ENCODE results near the gene NAXD.
"Not testable (repeated sequence)": the region's sequence is repeated elsewhere in the genome, so short reads cannot be mapped to it uniquely, and the experiment has no call there.

NAXD gene

DNA sequence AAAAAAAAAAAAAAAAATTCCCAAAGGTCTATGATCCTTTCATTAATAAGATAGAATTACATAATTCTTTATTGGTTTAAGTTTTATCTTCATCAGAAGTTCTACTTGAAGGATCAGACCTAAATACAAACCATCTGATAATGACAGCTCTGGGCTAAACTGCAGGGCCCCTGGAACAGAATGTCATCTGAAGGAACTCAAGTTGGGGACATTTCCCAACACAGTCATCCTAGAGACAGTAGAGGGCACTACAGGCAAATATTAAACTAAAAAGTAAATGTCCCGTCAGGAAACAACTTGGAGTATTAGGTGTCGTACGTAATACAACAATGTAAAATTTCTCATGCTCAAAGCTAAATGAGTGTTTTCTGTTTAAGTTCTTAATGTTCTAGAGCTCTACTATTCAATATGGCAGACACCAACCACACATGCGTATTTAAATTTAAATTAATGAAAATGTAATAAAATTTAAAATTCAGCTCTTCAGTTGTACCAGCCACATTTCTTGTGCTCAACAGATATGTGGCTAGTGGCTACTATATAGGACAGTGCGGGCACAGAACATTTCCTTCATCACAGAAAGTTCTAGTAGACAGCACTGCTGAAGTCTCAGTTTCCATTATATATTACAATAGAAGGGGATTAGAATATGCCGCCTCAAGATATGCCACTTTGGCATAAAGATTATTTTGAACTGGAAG is 21.8 kb upstream of the NAXD start:
- DNase-seq (ENCODE audit: low read depth in 1 of 2, low spot score in 1 of 2) = no peak

DNA sequence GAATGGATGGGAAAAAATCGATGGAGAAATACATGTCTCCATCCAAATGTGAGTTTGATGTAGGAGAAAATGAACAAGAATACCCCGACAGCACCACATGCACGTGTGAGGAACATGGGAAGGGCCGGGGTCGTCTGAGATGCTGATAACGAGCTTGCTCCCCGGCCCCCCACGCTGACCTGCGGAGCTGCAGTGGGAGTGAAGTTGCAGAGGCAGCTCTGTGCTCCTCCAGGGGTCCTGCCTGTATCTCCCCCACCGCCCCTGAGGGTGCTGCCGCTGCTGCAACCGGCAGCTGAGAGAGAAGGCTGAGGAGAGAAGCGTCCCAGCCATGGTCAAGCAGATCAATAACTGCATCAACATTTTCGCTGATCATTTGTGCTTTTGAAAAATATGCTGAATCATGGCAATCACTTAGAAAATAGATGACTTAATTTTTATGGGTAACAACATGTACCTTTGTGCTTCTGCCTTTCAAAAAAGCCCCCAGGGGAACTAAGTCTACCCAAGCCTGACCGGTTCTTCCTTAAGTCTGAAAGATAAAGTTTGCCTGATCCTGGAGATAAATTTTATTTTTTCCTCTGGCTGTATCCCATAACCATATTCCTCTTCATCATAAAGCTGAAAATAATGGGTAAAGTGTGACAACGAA is 18.2 kb upstream of the NAXD start:
- no peak for DNase-seq (ENCODE audit: low read depth in 1 of 2, low spot score in 1 of 2)

DNA sequence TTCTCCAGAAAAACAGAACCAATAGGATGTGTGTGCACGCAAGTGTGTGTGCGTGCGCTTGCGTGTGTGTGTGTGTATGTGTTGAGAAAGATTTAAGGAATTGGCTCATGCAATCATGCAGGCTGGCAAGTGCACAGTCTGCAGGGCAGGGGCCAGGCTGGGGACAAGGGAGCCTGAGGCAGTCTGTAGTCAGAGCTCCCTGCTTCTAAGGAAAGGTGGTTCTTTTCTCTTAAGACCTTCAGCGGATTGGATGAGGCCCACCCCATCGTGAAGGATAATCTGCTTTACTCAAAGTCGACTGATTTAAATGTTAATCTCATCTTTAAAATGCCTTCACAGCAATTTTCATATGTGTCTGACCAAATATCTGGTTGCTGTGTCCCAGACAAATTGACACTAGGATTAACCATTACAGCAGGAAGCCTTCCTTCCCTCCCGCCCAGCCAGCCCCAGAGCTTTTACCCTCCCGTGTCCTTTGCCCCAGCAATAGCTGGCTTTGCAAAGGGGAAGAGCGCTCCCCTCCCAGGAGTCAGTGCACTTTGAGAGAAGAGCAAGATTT is 15.0 kb upstream of the NAXD start:
- no peak for DNase-seq (ENCODE audit: low read depth in 1 of 2, low spot score in 1 of 2)

DNA sequence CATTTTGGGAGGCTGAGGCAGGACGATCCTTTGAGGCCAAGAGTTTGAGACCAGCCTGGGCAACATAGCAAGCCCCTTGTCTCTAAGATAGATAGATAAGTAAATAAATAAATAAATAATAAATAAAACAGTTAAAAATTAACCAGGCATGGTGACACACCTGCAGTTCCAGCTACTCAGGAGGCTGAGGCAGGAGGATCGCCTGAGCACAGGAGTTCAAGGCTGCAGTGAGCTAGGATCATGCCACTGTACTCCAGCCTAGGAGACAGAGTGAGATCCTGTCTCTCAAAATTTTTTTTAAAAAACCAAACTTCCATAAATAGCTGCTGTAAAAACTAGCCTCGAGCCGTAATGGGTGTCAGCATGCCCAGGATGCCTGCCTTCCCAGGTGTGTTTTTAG is 14.4 kb upstream of the NAXD start:
- no peak for DNase-seq (ENCODE audit: low read depth in 1 of 2, low spot score in 1 of 2)

DNA sequence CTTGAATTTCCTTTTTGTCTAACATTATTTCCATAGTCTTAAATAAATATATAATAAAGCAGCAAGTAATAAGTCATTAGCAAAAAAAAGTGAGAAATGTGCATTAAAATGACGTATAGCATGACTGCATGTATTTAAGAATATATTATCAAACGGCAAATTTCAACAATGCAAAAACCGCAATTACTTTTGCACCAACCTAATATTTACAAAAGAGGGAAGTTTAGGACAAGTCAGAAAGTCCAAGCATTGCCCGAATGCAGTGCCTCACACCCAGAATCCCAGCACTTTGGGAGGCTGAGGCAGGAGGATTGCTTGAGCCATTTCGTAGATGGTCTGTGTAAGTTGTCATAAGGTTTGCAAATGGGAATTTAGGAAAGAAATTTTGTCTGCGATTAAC is 10.2 kb upstream of the NAXD start:
- DNase-seq (ENCODE audit: low read depth in 1 of 2, low spot score in 1 of 2) = no peak

GRCh38 chr13:110606281-110606680 is 9.1 kb upstream of the NAXD start:
- not testable (repeated sequence) for DNase-seq (ENCODE audit: low read depth in 1 of 2, low spot score in 1 of 2)

- DNase-seq (ENCODE audit: low read depth in 1 of 2, low spot score in 1 of 2) = no peak
Observed at GRCh38 chr13:110607675-110608224, 7.6 kb upstream of the NAXD start.

DNA sequence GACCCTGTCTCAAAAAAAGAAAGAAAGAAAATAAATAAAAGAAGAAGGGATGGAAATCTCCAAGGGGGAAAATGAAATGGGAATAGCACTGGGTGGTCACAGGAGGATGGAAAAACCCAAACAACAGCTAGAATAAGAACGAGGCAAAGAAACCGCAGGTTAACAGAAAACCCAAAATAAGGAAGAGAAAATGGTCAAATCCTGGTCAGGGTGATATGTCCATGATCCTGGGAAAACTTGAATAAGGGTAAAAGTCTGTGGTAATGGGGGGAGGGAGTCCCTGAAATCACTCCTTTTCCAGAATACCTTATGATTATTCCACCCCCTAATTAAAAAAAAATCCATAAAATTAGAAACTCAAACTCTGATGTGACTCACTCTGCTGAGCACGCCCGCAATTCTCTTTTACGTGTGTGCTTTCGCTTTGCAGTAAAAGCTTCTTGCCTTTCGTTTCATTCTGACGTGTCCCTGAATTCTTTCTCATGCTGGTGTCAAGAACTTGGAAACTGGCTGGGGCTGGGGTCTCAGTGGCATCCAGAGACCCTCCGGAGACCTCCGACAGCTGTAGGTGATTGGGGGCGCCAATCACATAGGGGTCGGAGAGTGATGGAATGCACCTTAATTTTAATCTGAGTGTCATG is 4.3 kb upstream of the NAXD start:
- no peak for DNase-seq (ENCODE audit: low read depth in 1 of 2, low spot score in 1 of 2)

DNA sequence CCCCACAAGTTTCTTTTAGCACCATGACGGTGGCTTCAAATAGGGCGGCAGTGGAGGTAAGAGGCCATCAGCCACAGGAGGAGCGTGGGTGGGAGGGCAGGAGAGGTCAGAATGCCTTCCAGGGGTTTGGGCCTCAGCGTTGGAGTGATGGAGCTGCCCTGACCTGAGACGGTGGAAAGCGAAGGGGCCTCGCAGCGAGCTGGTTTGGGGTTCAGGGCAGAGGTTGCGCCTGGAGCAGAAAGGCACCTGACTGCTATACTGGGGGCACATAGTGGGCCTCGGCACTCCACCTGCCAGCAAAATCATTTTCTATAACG is 382 bp upstream of the NAXD start:
- no peak for DNase-seq (ENCODE audit: low read depth in 1 of 2, low spot score in 1 of 2)

- DNase-seq (ENCODE audit: low read depth in 1 of 2, low spot score in 1 of 2) = peak; percentile 17 to 24
Observed at GRCh38 chr13:110616103-110617101, 1.1 kb downstream of the NAXD start.

DNA sequence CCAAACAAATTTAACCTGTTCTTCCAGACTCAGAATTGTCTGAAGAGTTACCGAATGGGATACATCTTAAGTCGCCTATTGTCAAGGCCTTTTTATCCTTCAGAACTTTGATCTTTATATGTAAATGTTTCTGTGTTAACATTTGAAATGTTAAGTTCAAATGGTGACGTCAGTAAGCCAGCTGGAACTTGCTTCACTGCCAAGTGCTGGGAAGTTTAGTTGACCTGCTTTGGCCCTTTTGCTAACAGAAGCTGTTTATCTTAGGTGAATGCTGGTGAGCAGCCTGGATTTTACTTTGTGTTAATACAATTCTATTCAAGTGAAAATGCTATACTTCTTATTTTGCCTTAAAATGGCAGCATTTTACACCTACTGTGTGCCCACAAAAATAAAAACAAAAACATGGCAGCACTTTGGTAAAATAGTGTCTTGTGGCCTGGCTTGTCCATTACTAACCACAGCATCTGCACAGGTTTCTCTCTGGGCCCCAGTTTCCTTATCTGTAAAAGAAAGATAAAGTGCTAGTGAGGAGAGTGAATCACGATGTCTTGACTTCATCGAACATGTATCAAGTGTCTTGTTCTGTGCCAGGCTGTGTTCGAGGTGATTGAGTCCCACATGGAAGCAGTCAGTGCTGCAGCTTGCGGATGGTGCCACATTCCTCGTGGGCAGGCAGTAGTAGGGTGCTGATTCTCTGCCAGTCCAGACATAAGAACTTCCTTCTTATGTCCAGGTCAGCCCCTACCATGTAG is 2.2 kb downstream of the NAXD start:
- DNase-seq (ENCODE audit: low read depth in 1 of 2, low spot score in 1 of 2) = no peak

DNA sequence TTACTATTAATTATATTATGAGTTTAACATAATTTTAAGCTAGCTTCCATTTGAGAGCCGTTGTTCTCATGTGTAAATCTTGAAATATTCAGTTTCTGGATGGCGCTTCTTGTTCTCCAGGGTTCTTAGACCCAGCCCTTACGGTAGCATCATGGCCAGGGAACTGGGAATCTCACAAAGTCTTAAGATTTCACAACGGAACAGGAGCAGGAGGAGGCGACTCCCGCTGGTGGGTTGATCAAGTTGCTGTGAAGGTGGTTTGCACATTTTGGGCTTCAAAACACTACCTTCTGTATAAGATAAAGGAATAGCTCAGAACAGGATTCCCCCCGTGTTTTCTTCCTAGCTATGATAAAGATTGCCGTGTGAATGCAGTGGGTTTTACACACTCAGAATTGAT is 2.8 kb downstream of the NAXD start:
- DNase-seq (ENCODE audit: low read depth in 1 of 2, low spot score in 1 of 2) = no peak

GRCh38 chr13:110618780-110619179 is 3.4 kb downstream of the NAXD start:
- no peak for DNase-seq (ENCODE audit: low read depth in 1 of 2, low spot score in 1 of 2)

DNA sequence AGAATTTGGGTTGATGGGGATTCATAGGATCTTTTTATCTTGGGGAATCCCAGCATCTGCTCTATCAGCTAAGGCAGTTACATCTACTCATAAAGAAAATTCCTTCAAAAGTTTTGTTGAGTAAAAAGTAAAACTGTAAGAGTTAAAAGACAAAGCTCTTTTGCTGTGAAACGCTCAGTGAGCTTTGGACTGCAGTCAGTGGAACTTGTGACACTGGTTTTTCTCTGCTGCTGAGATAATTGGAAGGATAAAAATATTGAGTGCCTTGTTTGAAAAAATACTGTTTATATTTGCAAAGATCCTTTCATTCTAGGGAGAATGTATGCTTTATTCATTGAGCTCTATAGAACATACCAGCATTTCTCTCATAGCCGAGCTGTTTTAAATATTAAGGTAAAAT is 5.3 kb downstream of the NAXD start:
- no peak for DNase-seq (ENCODE audit: low read depth in 1 of 2, low spot score in 1 of 2)

DNA sequence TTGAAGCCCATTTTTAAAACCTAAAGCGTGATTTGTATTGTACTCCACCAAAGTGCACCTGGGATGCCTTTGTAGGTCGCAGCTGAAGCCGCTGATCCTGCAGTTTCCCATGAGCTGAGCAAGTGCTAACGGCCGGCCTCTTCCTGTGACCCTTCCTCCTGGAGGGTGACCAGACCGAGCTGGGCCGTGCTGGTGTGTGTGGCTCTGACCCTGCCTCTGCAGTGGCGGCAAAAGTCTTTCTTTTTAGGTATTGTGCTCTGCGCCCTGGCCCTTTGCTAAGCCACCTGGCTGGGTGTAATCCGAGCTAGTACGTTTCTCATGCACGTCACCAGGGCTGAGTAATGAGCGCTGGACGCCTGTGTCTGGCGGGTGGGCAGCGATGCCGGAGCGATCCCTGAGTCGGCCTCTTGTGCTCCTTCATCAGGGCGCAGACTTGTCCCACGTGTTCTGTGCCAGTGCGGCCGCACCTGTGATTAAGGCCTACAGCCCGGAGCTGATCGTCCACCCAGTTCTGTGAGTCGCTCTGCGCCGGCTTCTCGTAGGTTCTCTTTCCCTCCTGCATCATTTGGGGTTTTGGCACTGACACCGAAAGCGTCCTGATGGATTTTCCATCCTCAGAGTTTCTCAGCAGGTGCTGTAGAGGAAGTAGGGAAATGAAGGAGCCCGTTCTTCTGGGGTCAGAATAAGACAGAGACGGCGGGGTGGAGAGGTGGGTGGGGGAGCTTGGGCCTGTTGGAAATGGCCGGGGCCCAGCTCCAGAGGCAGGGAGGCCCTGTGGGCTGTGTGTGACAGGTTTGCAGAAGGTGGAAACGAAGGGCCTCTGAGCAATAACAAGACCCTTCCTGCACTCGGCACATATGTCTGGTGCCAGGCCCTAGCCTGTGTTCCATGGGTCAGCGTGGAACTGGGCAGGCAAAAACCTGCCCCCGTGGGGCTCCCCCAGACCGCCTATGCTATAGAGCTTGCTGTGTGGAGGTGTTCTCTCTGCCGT is 9.7 kb downstream of the NAXD start:
- no peak for DNase-seq (ENCODE audit: low read depth in 1 of 2, low spot score in 1 of 2)

DNA sequence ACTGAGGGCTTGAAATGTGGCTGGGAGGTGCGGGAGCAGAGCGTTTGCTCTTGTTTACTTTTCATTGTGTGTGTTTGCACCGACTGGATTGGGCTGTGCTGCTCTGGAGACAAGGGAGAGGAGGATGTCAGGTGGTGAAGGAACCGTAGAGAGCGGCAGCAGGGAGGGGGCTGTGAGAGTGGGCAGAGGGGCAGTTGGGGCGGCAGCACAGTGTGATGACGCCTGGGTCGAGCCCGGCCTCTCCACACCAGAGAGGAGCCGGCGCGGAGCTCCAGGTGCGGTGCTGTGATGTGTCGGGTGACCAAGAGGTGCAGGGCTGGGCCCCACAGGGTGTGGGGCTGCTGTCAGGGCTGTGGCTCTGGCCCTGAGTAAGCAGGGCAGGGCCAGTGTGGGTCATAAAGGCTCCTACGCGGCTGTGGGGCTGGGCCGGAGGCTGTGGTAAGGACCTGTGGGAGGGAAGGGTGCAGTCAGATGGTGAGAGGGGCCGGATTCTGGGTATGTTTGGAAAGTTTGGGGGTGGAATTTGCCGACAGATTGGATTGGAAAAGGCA is 10.5 kb downstream of the NAXD start:
- no peak for DNase-seq (ENCODE audit: low read depth in 1 of 2, low spot score in 1 of 2)

DNA sequence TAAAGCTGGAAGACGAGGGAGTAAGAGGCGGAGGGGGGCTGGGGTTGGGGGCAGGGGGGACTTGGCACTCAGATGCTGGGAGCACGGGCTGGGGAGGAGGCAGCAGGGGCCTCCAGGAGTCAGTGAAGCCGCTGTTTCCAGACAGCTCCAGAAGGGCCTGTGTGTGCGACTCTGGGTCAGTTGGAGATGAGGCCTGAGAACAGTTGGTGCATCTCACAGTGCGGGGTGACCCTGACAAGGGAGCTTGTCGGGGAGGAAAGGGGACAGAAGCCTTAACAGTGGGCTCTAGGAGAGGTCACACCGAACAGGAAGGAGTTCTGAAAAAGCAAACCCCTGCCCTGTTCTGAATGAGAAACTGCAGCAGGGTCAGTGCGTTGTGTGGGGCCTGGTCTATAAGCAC is 11.2 kb downstream of the NAXD start:
- DNase-seq (ENCODE audit: low read depth in 1 of 2, low spot score in 1 of 2) = no peak

- no peak for DNase-seq (ENCODE audit: low read depth in 1 of 2, low spot score in 1 of 2)
Observed at GRCh38 chr13:110627351-110627750, 12.0 kb downstream of the NAXD start.
